Esophagus muscularis mucosa (tissue), 4 donors: ENCODE results near the gene CD244. TPM values are rescaled to one million over a fixed set of nuclear protein-coding genes. Genes with fewer than 3 reads are reported as not detected.

Experiments
- DNase-seq: peaks from one replicate; pipeline ENCODE4 v3.0.0-alpha.2; 2017; ENCODE audit errors: extremely low spot score
- H3K27ac ChIP-seq, 4 donors: fragments of 200-600 bp; sonication (generic); replicated peaks in 1 of 4; 1 replicate in 3 of 4; 2 replicates in 1 of 4; pipeline ENCODE4 v1.5.1; 2016 to 2019; ENCODE audit warnings: mild to moderate bottlenecking in 1 of 4
- H3K27me3 ChIP-seq, 4 donors: fragments of 200-600 bp; sonication (generic); one replicate each; pipeline versions ENCODE4 v1.5.1 to v1.6.0; 2016 to 2019
- H3K36me3 ChIP-seq, 4 donors: fragments of 200-600 bp; sonication (generic); one replicate each; pipeline ENCODE4 v1.5.1; 2016 to 2019
- H3K4me1 ChIP-seq, 4 donors: fragments of 200-600 bp; sonication (generic); one replicate each; pipeline ENCODE4 v1.5.1; 2016 to 2019
- H3K4me3 ChIP-seq, 4 donors: fragments of 200-600 bp; sonication (generic); 1 replicate in 2 of 4; 2 replicates in 2 of 4; pipeline ENCODE4 v1.5.1; 2016 to 2019; ENCODE audit warnings: mild to moderate bottlenecking in 4 of 4, moderate library complexity in 1 of 4
- H3K9me3 ChIP-seq, 4 donors: fragments of 200-600 bp; sonication (generic); 1 replicate in 3 of 4; 2 replicates in 1 of 4; pipeline ENCODE4 v1.5.1; 2016 to 2019
- EP300 ChIP-seq: sonication (generic); formaldehyde crosslinking; IDR thresholded peaks from one replicate; pipeline ENCODE4 v1.6.1; 2017; ENCODE audit warnings: antibody characterized with exemption
- POLR2A ChIP-seq: fragments of 450-650 bp; IDR thresholded peaks from one replicate; pipeline ENCODE4 v1.6.1; 2017; ENCODE audit warnings: antibody characterized with exemption, moderate library complexity, mild to moderate bottlenecking, low read depth
- POLR2AphosphoS5 ChIP-seq, 2 donors: sonication (generic); formaldehyde crosslinking; IDR thresholded peaks; one replicate each; pipeline ENCODE4 v1.6.1; 2017; ENCODE audit warnings: antibody characterized with exemption in 2 of 2
- WGBS: methylation state at CpG from one replicate; pipeline ENCODE4 v1.1.5; 2018; 5-methylcytosine and 5-hydroxymethylcytosine counted together
- intact Hi-C: fragments of 100-400 bp; cut with DNase I; formaldehyde crosslinking; loops from one replicate; pipeline ENCODE4 v1.15.1; 2023
- total RNA-seq, 4 donors: library from RNA; depleted of rRNA; stranded (reverse); fragments of >200 nt; gene quantifications; one replicate each; pipeline versions ENCODE4 v1.1.0 to v1.2.1, GENCODE V29; 2016
- TF ChIP-seq, protein P1 (sequence below), 3 experiments: fragments of 200-600 bp in 2 of 3; fragments of 450-650 bp in 1 of 3; sonication (generic) in 2 of 3; IDR thresholded peaks; one replicate each; pipeline ENCODE4 v1.5.1; 2017 to 2019; ENCODE audit warnings: antibody characterized with exemption in 3 of 3, mild to moderate bottlenecking in 2 of 3, moderate library complexity in 1 of 3

The CD244 gene
- total RNA-seq, 4 donors from 2014 or later = 0.13 to 0.83 (median 0.34) TPM; not detected in 1

DNA sequence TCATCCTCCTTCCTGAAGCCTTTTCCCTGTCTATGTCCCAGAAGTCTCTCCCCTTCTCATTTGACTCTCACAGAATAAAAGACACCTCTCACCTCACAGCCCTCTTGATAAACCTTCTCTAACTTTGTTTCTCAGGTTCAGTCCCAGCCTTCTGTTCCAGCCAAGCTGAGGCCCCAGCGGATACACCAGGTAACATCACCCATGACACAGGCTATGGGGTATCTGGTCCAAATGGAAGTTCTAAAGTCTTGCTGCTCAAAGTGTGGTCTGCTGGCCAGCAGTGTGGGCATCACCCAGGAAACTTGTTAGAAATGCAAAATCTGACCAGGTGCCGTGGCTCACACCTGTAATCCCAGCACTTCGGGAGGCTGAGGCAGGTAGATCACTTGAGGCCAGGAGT, 43.5 kb downstream of the CD244 start:
- intact Hi-C loops = no loop called here
- H3K27ac ChIP-seq = no peak overlapping the region

DNA sequence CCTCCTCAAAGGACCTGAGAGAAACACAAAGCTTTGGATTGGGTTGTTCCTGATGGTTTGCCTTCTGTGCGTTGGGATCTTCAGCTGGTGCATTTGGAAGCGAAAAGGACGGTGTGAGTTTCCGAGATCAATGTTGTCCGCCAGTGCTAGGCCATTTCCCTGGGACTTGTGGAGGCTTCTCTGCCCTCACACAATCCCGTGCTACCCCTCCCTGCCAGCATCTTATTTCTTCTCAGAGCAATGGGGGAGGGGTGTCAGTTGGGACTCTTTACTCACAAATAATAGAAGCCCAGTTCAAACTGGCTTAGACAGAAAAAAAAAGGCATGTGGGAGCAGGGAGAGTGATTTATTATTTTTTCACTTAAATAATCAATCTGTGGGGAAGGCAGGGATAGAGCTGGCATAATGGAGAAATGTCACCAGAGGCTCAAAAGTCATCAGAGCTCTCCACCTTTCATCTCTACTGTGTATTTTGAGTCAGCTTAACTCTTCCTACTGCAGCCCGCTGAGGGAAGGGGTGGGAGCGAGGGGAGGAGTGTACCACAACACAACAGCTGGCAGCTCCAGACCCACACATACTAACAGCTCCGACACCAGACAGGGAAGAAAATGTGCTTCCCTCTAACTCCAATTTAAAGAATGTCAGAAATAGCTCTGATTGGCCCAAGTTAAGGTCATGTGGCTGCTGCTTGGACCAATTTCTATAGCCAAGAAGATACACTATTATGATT, 44.3 kb downstream of the CD244 start:
- Histone ChIP-seq H3K27me3 (peaks cover 0 to 23% (median 0%) of the 10 kb centered on the region in 4 donors), H3K27ac (no peak overlapping the region), H3K4me1 (no peaks in the 10 kb centered on the region), H3K4me3 (no peak overlapping the region), H3K36me3 (no peaks in the 10 kb centered on the region), H3K9me3 (no peaks in the 10 kb centered on the region)
- intact Hi-C loops = no loop called here
- DNase-seq = peak; percentile 82
- TF ChIP-seq POLR2A (no peak), EP300 (no peak), POLR2AphosphoS5 (IDR thresholded peaks at IDR 0.05) (no peak)
- TF ChIP-seq, protein P1, sequence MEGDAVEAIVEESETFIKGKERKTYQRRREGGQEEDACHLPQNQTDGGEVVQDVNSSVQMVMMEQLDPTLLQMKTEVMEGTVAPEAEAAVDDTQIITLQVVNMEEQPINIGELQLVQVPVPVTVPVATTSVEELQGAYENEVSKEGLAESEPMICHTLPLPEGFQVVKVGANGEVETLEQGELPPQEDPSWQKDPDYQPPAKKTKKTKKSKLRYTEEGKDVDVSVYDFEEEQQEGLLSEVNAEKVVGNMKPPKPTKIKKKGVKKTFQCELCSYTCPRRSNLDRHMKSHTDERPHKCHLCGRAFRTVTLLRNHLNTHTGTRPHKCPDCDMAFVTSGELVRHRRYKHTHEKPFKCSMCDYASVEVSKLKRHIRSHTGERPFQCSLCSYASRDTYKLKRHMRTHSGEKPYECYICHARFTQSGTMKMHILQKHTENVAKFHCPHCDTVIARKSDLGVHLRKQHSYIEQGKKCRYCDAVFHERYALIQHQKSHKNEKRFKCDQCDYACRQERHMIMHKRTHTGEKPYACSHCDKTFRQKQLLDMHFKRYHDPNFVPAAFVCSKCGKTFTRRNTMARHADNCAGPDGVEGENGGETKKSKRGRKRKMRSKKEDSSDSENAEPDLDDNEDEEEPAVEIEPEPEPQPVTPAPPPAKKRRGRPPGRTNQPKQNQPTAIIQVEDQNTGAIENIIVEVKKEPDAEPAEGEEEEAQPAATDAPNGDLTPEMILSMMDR (IDR thresholded peaks at IDR 0.05) = no peak
- WGBS = 55% methylated on average over 8 of the region's 9 CpGs

More for the DNA sequence above, 43.5 kb downstream of the CD244 start:
- no peaks in the 10 kb centered on the region for H3K36me3 ChIP-seq
- DNase-seq = peak; percentile 77
- peaks cover 0 to 23% (median 0%) of the 10 kb centered on the region in 4 donors for H3K27me3 ChIP-seq
- 61% methylated on average over 3 of the region's 3 CpGs for WGBS
- no peak overlapping the region for H3K4me3 ChIP-seq
- no peaks in the 10 kb centered on the region for H3K4me1 ChIP-seq
- no peaks in the 10 kb centered on the region for H3K9me3 ChIP-seq
- TF ChIP-seq POLR2AphosphoS5 (IDR thresholded peaks at IDR 0.05) (no peak), POLR2A (no peak), EP300 (no peak)
- TF ChIP-seq, protein P1 (IDR thresholded peaks at IDR 0.05) = no peak

DNA sequence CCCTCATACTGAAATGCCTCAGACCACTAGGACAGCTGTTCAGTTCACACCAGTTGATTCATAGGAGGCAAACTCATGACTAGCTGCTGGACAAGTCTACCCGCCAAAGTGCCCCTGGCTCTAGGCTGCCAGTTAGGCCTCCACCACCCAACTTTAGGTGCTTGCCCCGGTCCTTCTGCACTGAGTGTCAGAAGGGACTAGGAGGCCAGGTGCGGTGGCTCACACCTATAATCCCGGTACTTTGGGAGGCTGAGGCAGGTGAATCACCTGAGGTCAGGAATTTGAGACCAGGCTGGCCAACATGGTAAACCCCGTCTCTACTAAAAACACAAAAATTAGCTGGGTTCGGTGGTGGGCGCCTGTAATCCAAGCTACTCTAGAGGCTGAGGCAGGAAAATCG, 47.8 kb downstream of the CD244 start:
- intact Hi-C loops = no loop called here
- H3K27me3 ChIP-seq = peaks cover 0 to 23% (median 0%) of the 10 kb centered on the region in 4 donors
- no peak overlapping the region for H3K27ac ChIP-seq
- no peaks in the 10 kb centered on the region for H3K36me3 ChIP-seq
- 98% methylated on average over 5 of the region's 8 CpGs for WGBS
- no peak for DNase-seq
- H3K9me3 ChIP-seq = no peaks in the 10 kb centered on the region
- no peak overlapping the region for H3K4me3 ChIP-seq
- no peak for TF ChIP-seq POLR2A
- H3K4me1 ChIP-seq = no peaks in the 10 kb centered on the region

DNA sequence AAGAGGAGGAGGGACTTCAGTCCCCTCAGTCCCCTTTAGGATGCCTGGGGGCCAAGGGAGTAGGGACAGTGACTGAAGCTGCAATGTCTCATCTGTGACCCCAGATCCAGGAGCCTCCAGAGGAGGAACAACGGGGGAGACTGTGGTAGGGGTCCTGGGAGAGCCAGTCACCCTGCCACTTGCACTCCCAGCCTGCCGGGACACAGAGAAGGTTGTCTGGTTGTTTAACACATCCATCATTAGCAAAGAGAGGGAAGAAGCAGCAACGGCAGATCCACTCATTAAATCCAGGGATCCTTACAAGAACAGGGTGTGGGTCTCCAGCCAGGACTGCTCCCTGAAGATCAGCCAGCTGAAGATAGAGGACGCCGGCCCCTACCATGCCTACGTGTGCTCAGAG, 48.4 kb downstream of the CD244 start:
- TF ChIP-seq EP300 (no peak), POLR2AphosphoS5 (IDR thresholded peaks at IDR 0.05) (no peak), POLR2A (no peak)
- TF ChIP-seq, protein P1 (IDR thresholded peaks at IDR 0.05) = no peak
- no peaks in the 10 kb centered on the region for H3K4me1 ChIP-seq
- 73% methylated on average over 6 of the region's 6 CpGs for WGBS
- H3K4me3 ChIP-seq = no peak overlapping the region
- peak; percentile 62 for DNase-seq
- no peaks in the 10 kb centered on the region for H3K36me3 ChIP-seq
- H3K9me3 ChIP-seq = no peaks in the 10 kb centered on the region
- H3K27ac ChIP-seq = no peak overlapping the region
- intact Hi-C loops = no loop called here
- peaks cover 0 to 23% (median 0%) of the 10 kb centered on the region in 4 donors for H3K27me3 ChIP-seq

DNA sequence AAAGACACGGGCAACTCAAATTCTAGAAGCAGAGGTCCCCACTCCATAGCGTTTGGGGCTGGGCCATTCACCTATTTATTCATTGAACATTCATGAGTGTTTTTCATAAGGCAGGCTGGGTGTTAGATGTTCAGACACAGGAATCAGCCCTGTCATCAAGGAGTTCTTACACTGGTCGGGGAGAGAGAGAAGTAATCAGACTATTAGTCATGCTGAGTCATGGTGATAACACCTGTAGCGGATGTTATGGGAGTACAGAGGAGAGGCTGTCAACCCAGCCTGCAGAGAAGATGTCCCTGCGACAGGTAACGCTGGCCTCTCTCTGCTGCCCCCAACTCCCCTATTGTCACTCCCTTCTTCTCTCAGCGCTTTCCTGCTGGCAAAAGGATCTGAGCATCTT, 49.5 kb downstream of the CD244 start:
- DNase-seq = peak; percentile 66
- no peak overlapping the region for H3K4me3 ChIP-seq
- TF ChIP-seq POLR2AphosphoS5 (IDR thresholded peaks at IDR 0.05) = no peak
- 86% methylated on average over 7 of the region's 7 CpGs for WGBS
- no peak overlapping the region for H3K27ac ChIP-seq
- intact Hi-C loops = no loop called here
- H3K27me3 ChIP-seq = peaks cover 0 to 14% (median 0%) of the 10 kb centered on the region in 4 donors
- peaks cover 0 to 5% (median 0%) of the 10 kb centered on the region in 4 donors for H3K9me3 ChIP-seq
- no peaks in the 10 kb centered on the region for H3K4me1 ChIP-seq
- no peaks in the 10 kb centered on the region for H3K36me3 ChIP-seq

DNA sequence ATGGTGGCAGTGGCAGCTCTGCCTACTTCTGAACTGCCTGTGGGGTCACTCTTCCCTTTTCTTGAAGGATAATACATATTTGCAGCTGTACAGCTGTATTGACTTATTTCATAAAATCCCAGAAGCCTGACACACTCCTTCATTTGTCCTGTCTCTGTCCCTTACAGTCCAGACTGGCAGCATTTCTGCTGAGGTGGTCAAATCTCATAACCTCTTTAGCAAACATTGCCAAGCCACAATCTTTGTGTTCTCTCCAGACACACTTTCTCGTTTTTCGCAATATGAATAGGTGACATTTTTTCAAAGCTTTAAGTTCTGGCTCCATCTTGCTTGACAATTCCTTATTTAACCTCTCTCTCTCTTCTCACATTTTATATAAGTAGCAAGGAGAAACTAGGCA, 51.5 kb downstream of the CD244 start:
- TF ChIP-seq POLR2A = no peak
- TF ChIP-seq POLR2AphosphoS5 (IDR thresholded peaks at IDR 0.05) = no peak
- no peak for TF ChIP-seq EP300
- TF ChIP-seq, protein P1 (IDR thresholded peaks at IDR 0.05) = no peak
- WGBS = 91% methylated on average over 2 of the region's 2 CpGs
- Histone ChIP-seq H3K27ac (no peak overlapping the region), H3K9me3 (peaks cover 0 to 25% (median 16%) of the 10 kb centered on the region in 4 donors), H3K27me3 (peaks cover 0 to 14% (median 0%) of the 10 kb centered on the region in 4 donors), H3K4me1 (no peaks in the 10 kb centered on the region), H3K4me3 (no peak overlapping the region), H3K36me3 (no peaks in the 10 kb centered on the region)
- DNase-seq = no peak
- intact Hi-C loops = no loop called here
